Caco-2 (cell line): ENCODE data around the gene PARP4. TPM values are rescaled to one million over a fixed set of nuclear protein-coding genes. Genes with fewer than 3 reads are reported as not detected.

ENCODE experiments used
- BruUV-seq: library from RNA; stranded (reverse); fragments of 400-500 nt; replicated peaks from 2 replicates; lab custom pipeline; 2021; lab: Mats Ljungman, UMichigan
- CTCF ChIA-PET: fragments of 300-600 bp; sonication (Branson Sonifier 250); formaldehyde crosslinking; loops from one replicate; lab custom pipeline; 2022; ENCODE audit warnings: antibody characterized with exemption; lab: Charles Lee
- POLR2A ChIA-PET: fragments of 300-600 bp; sonication (Branson Sonifier 250); formaldehyde crosslinking; loops from one replicate; lab custom pipeline; 2022; ENCODE audit warnings: antibody characterized with exemption; lab: Charles Lee
- DNase-seq, 2 experiments: peaks; one replicate each; pipeline versions ENCODE4 v3.0.0 to v3.0.0-alpha.2; 2020 to 2022
- H3K27me3 ChIP-seq: replicated peaks from 2 replicates; pipeline ENCODE4 v1.6.0; 2011; ENCODE audit warnings: low read length; ENCODE audit not compliant: control insufficient read depth, insufficient read depth
- H3K36me3 ChIP-seq: 2 replicates; pipeline ENCODE4 v1.5.1; 2011; ENCODE audit warnings: low read length; ENCODE audit not compliant: control insufficient read depth, insufficient read depth
- H3K4me1 ChIP-seq: fragments of 250-450 bp; sonication (Bioruptor Pico); 2 replicates; pipeline ENCODE4 v1.5.1; 2020; ENCODE audit warnings: mild to moderate bottlenecking
- H3K4me3 ChIP-seq: 2 replicates; pipeline ENCODE4 v1.5.1; 2011; ENCODE audit warnings: low read depth, mild to moderate bottlenecking, control low read depth, low read length
- H3K9me3 ChIP-seq: fragments of 250-450 bp; sonication (Bioruptor Pico); 2 replicates; pipeline ENCODE4 v1.5.1; 2020; ENCODE audit warnings: mild to moderate bottlenecking, moderate library complexity
- H3K27ac Mint-ChIP-seq: one replicate; pipeline ENCODE4 v1.8.0; 2022; ENCODE audit warnings: mixed read lengths; ENCODE audit not compliant: unreplicated experiment
- H3K27me3 Mint-ChIP-seq: one replicate; pipeline ENCODE4 v1.8.0; 2022; ENCODE audit warnings: mixed read lengths; ENCODE audit not compliant: insufficient read depth, unreplicated experiment
- H3K36me3 Mint-ChIP-seq: one replicate; pipeline ENCODE4 v1.8.0; 2022; ENCODE audit warnings: mild to moderate bottlenecking, mixed read lengths; ENCODE audit not compliant: insufficient read depth, unreplicated experiment
- H3K4me1 Mint-ChIP-seq: one replicate; pipeline ENCODE4 v1.8.0; 2022; ENCODE audit warnings: low read depth, mixed read lengths; ENCODE audit not compliant: unreplicated experiment
- H3K4me3 Mint-ChIP-seq: one replicate; pipeline ENCODE4 v1.8.0; 2022; ENCODE audit warnings: mild to moderate bottlenecking, moderate library complexity, mixed read lengths; ENCODE audit not compliant: unreplicated experiment
- H3K9me3 Mint-ChIP-seq: one replicate; pipeline ENCODE4 v1.8.0; 2022; ENCODE audit warnings: mixed read lengths; ENCODE audit not compliant: unreplicated experiment
- intact Hi-C: fragments of 100-400 bp; cut with micrococcal nuclease; formaldehyde crosslinking; loops from one replicate; pipeline ENCODE4 v1.10.0; 2022; ENCODE audit not compliant: unreplicated experiment
- total RNA-seq: library from RNA; stranded (reverse); gene quantifications from 2 replicates; pipeline ENCODE4 v1.2.3, GENCODE V29; 2022
- TF ChIP-seq, protein P1 (sequence below), 2 experiments: fragments of 200-600 bp in 1 of 2; IDR thresholded peaks; 1 replicate in 1 of 2; 2 replicates in 1 of 2; pipeline versions ENCODE4 v1.5.1 to v1.8.0; 2011 to 2022; ENCODE audit warnings: antibody characterized with exemption in 1 of 2, control low read depth in 1 of 2, inconsistent platforms in 1 of 2, low read depth in 1 of 2, low read length in 1 of 2, mild to moderate bottlenecking in 1 of 2, moderate library complexity in 1 of 2; ENCODE audit not compliant: insufficient read depth in 1 of 2, severe bottlenecking in 1 of 2, unreplicated experiment in 1 of 2

PARP4 gene
- total RNA-seq, 1 experiment from 2014 or later: 29.7 TPM

DNA sequence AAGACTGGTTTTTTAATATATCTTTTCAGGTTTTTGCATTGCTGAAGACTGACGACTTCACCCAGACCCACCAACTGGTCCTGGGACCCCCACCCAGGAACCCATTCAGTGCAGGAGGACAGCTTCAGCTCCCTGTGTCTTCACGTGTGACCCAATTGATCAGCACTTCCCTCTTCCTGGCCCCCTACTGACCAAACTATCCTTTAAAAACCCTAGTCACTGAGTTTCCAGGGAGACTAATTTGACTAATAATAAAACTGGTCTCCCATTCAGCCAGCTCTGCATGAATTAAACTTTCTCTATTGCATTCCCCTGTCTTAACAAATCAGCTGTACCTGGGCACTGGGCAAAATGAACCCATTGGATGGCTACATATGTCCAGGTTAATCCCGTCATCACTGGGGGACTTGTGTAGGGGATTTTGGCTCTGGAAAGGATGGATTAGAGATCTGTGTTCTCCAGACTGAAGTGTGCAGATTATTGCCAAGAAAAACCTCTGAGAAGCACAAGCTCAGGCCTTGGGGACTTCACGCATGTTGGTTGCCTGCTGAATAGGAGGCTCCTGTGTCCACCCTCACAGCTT, 16.3 kb upstream of the PARP4 start:
- H3K4me3 ChIP-seq: no peak overlapping the region
- no peaks in the 10 kb centered on the region for H3K9me3 ChIP-seq
- ChIA-PET CTCF (interaction anchor here (0.6 to 1.4 kb wide), 2 partner anchors 17 to 61 kb away, joined by 3 read pairs; no protein-coding TSS in a partner anchor), POLR2A (no interaction called here)
- H3K36me3 ChIP-seq: no peaks in the 10 kb centered on the region
- BruUV-seq: no TSS peak
- no peak overlapping the region for H3K27ac Mint-ChIP-seq
- H3K4me1 ChIP-seq: no peaks in the 10 kb centered on the region
- no peaks in the 10 kb centered on the region; the same call in 1 of the 2 replicates for H3K27me3 ChIP-seq
- no peaks in the 10 kb centered on the region for H3K9me3 Mint-ChIP-seq
- no peak overlapping the region for H3K4me3 Mint-ChIP-seq
- peaks cover 12% of the 10 kb centered on the region for H3K27me3 Mint-ChIP-seq
- intact Hi-C loops: no loop called here
- no peaks in the 10 kb centered on the region for H3K36me3 Mint-ChIP-seq
- DNase-seq: no peak
- no peaks in the 10 kb centered on the region for H3K4me1 Mint-ChIP-seq
- TF ChIP-seq, protein P1, sequence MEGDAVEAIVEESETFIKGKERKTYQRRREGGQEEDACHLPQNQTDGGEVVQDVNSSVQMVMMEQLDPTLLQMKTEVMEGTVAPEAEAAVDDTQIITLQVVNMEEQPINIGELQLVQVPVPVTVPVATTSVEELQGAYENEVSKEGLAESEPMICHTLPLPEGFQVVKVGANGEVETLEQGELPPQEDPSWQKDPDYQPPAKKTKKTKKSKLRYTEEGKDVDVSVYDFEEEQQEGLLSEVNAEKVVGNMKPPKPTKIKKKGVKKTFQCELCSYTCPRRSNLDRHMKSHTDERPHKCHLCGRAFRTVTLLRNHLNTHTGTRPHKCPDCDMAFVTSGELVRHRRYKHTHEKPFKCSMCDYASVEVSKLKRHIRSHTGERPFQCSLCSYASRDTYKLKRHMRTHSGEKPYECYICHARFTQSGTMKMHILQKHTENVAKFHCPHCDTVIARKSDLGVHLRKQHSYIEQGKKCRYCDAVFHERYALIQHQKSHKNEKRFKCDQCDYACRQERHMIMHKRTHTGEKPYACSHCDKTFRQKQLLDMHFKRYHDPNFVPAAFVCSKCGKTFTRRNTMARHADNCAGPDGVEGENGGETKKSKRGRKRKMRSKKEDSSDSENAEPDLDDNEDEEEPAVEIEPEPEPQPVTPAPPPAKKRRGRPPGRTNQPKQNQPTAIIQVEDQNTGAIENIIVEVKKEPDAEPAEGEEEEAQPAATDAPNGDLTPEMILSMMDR (IDR thresholded peaks at IDR 0.05; ENCODE audit: insufficient read depth in 1 of 2, low read depth in 1 of 2, low read length in 1 of 2, severe bottlenecking in 1 of 2, unreplicated experiment in 1 of 2): no peak

GRCh38 chr13:24527266-24527775, 14.7 kb upstream of the PARP4 start:
- Mint-ChIP-seq H3K27me3 (peaks cover 9% of the 10 kb centered on the region), H3K4me1 (no peaks in the 10 kb centered on the region), H3K36me3 (no peaks in the 10 kb centered on the region), H3K27ac (no peak overlapping the region), H3K9me3 (no peaks in the 10 kb centered on the region), H3K4me3 (no peak overlapping the region)
- intact Hi-C loops: no loop called here
- CTCF ChIA-PET: interaction anchor here (1.4 kb wide), 1 partner anchor 15 kb away, joined by 3 read pairs; no protein-coding TSS in a partner anchor
- H3K4me1 ChIP-seq: no peaks in the 10 kb centered on the region
- TF ChIP-seq, protein P1 (IDR thresholded peaks at IDR 0.05; ENCODE audit: insufficient read depth in 1 of 2, low read depth in 1 of 2, low read length in 1 of 2, severe bottlenecking in 1 of 2, unreplicated experiment in 1 of 2): no peak
- DNase-seq: no peak
- H3K9me3 ChIP-seq: no peaks in the 10 kb centered on the region
- H3K27me3 ChIP-seq: no peaks in the 10 kb centered on the region; the same call in 1 of the 2 replicates
- H3K36me3 ChIP-seq: no peaks in the 10 kb centered on the region
- POLR2A ChIA-PET: no interaction called here
- no TSS peak for BruUV-seq
- H3K4me3 ChIP-seq: no peak overlapping the region

GRCh38 chr13:24520733-24521132, 8.2 kb upstream of the PARP4 start:
- Histone ChIP-seq H3K4me1 (no peaks in the 10 kb centered on the region), H3K9me3 (no peaks in the 10 kb centered on the region), H3K36me3 (no peaks in the 10 kb centered on the region), H3K4me3 (no peak overlapping the region), H3K27me3 (no peaks in the 10 kb centered on the region; the same call in 1 of the 2 replicates)
- H3K27me3 Mint-ChIP-seq: no peaks in the 10 kb centered on the region
- POLR2A ChIA-PET: no interaction called here
- no peak overlapping the region for H3K27ac Mint-ChIP-seq
- TF ChIP-seq, protein P1 (IDR thresholded peaks at IDR 0.05; ENCODE audit: insufficient read depth in 1 of 2, low read depth in 1 of 2, low read length in 1 of 2, severe bottlenecking in 1 of 2, unreplicated experiment in 1 of 2): no peak
- H3K4me3 Mint-ChIP-seq: no peak overlapping the region
- no peak for DNase-seq
- CTCF ChIA-PET: no interaction called here
- intact Hi-C loops: no loop called here
- no TSS peak for BruUV-seq
- H3K9me3 Mint-ChIP-seq: no peaks in the 10 kb centered on the region
- no peaks in the 10 kb centered on the region for H3K36me3 Mint-ChIP-seq
- H3K4me1 Mint-ChIP-seq: no peaks in the 10 kb centered on the region
